Measurements from ENCODE around the gene SEZ6. TPM values are rescaled to one million over a fixed set of nuclear protein-coding genes. Genes with fewer than 3 reads are reported as not detected.

SEZ6 gene
- total RNA-seq, 3 donors from 2014 or later: 0.31 to 1.0 TPM; not detected in 1

DNA sequence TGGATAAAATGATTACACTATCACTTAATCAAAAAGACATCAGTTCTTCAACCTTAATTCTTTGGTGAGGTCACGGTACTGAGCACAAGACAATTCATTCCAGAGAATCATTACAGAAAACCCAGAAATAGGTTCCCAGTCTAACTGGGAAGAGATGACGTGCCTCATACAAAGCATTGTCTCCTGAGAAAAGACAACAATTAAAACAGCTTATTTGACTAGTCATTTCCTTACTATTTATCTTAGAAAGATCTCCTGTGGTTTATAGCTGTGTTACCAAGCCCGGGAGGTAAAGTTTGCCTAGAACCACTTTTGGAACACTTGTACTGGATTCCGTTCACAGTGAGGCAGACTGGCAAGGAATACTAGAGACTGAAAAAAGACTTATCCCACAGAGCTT, 59.6 kb downstream of the SEZ6 start:
- H3K4me1 ChIP-seq (ENCODE audit: low read depth): peaks cover 29% of the 10 kb centered on the region
- intact Hi-C loops (cut with DNase I, micrococcal nuclease): no loop called here

DNA sequence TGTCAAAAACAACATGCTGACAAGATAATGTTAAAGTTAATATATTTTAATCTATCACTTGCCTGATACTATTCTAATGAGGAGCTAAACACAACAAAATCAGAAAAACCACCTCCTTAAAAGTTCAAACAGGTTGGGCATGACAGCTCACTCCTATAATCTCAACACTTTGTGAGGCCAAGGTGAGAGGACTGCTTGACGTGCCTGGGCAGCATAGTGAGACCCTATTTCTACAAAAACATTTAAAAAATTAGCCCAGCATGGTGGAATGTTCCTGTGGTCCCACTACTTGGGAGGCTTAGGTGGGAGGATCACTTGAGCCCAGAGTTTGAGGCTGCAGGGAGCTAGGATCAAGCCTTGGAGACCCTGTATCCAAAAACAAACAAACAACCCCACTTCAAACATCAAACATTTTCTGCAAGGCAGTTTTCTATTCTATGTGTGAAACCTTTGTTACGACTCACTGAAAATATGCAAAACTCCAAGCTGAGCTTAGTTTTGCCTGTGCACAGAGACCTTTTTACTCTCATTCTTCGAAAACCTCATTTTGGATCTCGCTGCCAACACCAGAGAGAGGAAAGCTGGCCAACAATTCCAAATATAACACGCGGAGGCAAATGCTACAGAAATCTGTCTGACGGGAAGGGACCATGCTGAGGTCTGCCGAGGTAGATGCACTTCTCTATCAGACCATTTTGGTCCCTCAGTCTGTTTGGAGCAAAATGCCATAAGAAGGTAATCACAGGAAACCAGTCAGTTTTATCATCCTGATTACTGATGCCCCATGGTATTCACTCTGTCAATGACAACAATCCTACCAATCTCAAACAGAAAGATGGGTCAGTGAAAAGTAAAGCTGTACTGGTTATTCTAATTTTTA, 60.7 kb downstream of the SEZ6 start:
- peaks cover 30% of the 10 kb centered on the region for H3K4me1 ChIP-seq (ENCODE audit: low read depth)
- ATAC-seq: no peak

More for the DNA sequence above, 59.6 kb downstream of the SEZ6 start:
- no peak overlapping the region for H3K4me3 ChIP-seq
- no peak for DNase-seq
- H3K9me3 ChIP-seq: no peaks in the 10 kb centered on the region
- ATAC-seq: no peak
- no peaks in the 10 kb centered on the region for H3K36me3 ChIP-seq (ENCODE audit: low read depth)
- no peak for TF ChIP-seq CTCF (IDR thresholded peaks at IDR 0.05)

DNA sequence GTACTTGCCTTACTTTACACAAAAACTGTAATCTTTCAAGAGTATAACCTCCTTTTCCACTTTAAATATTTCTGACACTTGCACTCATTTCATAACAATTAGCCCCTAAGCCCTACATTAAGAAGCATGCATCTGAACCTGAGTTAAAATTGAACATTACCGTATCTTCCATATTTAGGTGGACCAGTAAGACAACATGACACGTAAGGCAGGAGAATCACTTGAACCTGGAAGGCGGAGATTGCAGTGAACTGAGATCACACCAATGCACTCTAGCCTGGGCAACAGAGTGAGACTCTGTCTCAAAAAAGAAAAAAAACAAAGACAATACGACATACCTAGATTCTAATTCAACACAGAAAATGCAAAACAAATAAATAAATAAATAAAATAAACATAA, 61.5 kb downstream of the SEZ6 start:
- no peaks in the 10 kb centered on the region for H3K36me3 ChIP-seq (ENCODE audit: low read depth)
- H3K4me1 ChIP-seq (ENCODE audit: low read depth): peaks cover 30% of the 10 kb centered on the region
- TF ChIP-seq CTCF (IDR thresholded peaks at IDR 0.05): no peak
- no peak overlapping the region for H3K4me3 ChIP-seq
- H3K9me3 ChIP-seq: no peaks in the 10 kb centered on the region
- ATAC-seq (no peak), DNase-seq (no peak)
- intact Hi-C loops (cut with DNase I, micrococcal nuclease): no loop called here

More for the DNA sequence above, 60.7 kb downstream of the SEZ6 start:
- Histone ChIP-seq H3K4me3 (no peak overlapping the region), H3K9me3 (no peaks in the 10 kb centered on the region), H3K36me3 (ENCODE audit: low read depth) (no peaks in the 10 kb centered on the region)
- intact Hi-C loops (cut with DNase I, micrococcal nuclease): no loop called here
- DNase-seq: no peak
- no peak for TF ChIP-seq CTCF (IDR thresholded peaks at IDR 0.05)

- Histone ChIP-seq H3K36me3 (ENCODE audit: low read depth) (no peaks in the 10 kb centered on the region), H3K9me3 (no peaks in the 10 kb centered on the region), H3K4me1 (ENCODE audit: low read depth) (peaks cover 28% of the 10 kb centered on the region), H3K4me3 (no peak overlapping the region)
- ATAC-seq (no peak), DNase-seq (no peak)
- no peak for TF ChIP-seq CTCF (IDR thresholded peaks at IDR 0.05)
- intact Hi-C loops (cut with DNase I, micrococcal nuclease): no loop called here
These were observed 62.9 kb downstream of the SEZ6 start for GRCh38 chr17:28942925-28943324.

- intact Hi-C loops (cut with DNase I, micrococcal nuclease): no loop called here
- Histone ChIP-seq H3K36me3 (ENCODE audit: low read depth) (no peaks in the 10 kb centered on the region), H3K9me3 (no peaks in the 10 kb centered on the region), H3K4me1 (ENCODE audit: low read depth) (peaks cover 19% of the 10 kb centered on the region), H3K4me3 (no peak overlapping the region)
- no peak for ATAC-seq
- no peak for TF ChIP-seq CTCF (IDR thresholded peaks at IDR 0.05)
- DNase-seq: no peak
These were observed 64.6 kb downstream of the SEZ6 start for GRCh38 chr17:28941251-28941650.
